Ascending aorta (tissue), 2 donors: ENCODE measurements around the gene TDRD9. TPM values are rescaled to one million over a fixed set of nuclear protein-coding genes. Genes with fewer than 3 reads are reported as not detected.

Experiments used
- DNase-seq, 2 donors: peaks; one replicate each; pipeline ENCODE4 v3.0.0-alpha.2; 2019; ENCODE audit warnings: low spot score in 2 of 2
- H3K27ac ChIP-seq, 2 donors: fragments of 200-600 bp; sonication (generic); one replicate each; pipeline ENCODE4 v1.5.1; 2016 to 2017; ENCODE audit warnings: mild to moderate bottlenecking in 1 of 2
- H3K27me3 ChIP-seq: fragments of 200-600 bp; sonication (generic); one replicate; pipeline ENCODE4 v1.5.1; 2017
- H3K36me3 ChIP-seq, 2 donors: fragments of 200-600 bp; sonication (generic); one replicate each; pipeline ENCODE4 v1.5.1; 2016
- H3K4me1 ChIP-seq, 2 donors: fragments of 200-600 bp; sonication (generic); one replicate each; pipeline ENCODE4 v1.5.1; 2016 to 2017; ENCODE audit warnings: mild to moderate bottlenecking in 1 of 2
- H3K4me3 ChIP-seq, 2 donors: fragments of 200-600 bp; sonication (generic); one replicate each; pipeline ENCODE4 v1.5.1; 2016 to 2017; ENCODE audit warnings: mild to moderate bottlenecking in 1 of 2
- H3K9me3 ChIP-seq, 2 donors: fragments of 200-600 bp; sonication (generic); one replicate each; pipeline ENCODE4 v1.5.1; 2016
- CTCF ChIP-seq, 3 experiments: fragments of 200-600 bp in 2 of 3; fragments of 450-650 bp in 1 of 3; sonication (generic) in 2 of 3; IDR thresholded peaks; one replicate each; pipeline ENCODE4 v1.5.1; 2016 to 2019; ENCODE audit warnings: antibody characterized with exemption in 3 of 3, mild to moderate bottlenecking in 1 of 3, moderate library complexity in 1 of 3
- intact Hi-C: fragments of 100-400 bp; cut with DNase I; formaldehyde crosslinking; loops from one replicate; pipeline ENCODE4 v1.15.1; 2023
- total RNA-seq: library from RNA; depleted of rRNA; stranded (reverse); fragments of >200 nt; gene quantifications from one replicate; pipeline ENCODE4 v1.1.0, GENCODE V29; 2016

The TDRD9 gene
- total RNA-seq, 1 donor from 2014 or later = 1.4 TPM

- Histone ChIP-seq H3K4me3 (no peak overlapping the region), H3K4me1 (no peaks in the 10 kb centered on the region), H3K27me3 (no peaks in the 10 kb centered on the region), H3K36me3 (no peaks in the 10 kb centered on the region), H3K9me3 (no peaks in the 10 kb centered on the region), H3K27ac (no peak overlapping the region)
- intact Hi-C loops = no loop called here
- DNase-seq = no peak
- no peak for TF ChIP-seq CTCF (IDR thresholded peaks at IDR 0.05)
Observed at GRCh38 chr14:104098272-104099095, 170.2 kb downstream of the TDRD9 start.

DNA sequence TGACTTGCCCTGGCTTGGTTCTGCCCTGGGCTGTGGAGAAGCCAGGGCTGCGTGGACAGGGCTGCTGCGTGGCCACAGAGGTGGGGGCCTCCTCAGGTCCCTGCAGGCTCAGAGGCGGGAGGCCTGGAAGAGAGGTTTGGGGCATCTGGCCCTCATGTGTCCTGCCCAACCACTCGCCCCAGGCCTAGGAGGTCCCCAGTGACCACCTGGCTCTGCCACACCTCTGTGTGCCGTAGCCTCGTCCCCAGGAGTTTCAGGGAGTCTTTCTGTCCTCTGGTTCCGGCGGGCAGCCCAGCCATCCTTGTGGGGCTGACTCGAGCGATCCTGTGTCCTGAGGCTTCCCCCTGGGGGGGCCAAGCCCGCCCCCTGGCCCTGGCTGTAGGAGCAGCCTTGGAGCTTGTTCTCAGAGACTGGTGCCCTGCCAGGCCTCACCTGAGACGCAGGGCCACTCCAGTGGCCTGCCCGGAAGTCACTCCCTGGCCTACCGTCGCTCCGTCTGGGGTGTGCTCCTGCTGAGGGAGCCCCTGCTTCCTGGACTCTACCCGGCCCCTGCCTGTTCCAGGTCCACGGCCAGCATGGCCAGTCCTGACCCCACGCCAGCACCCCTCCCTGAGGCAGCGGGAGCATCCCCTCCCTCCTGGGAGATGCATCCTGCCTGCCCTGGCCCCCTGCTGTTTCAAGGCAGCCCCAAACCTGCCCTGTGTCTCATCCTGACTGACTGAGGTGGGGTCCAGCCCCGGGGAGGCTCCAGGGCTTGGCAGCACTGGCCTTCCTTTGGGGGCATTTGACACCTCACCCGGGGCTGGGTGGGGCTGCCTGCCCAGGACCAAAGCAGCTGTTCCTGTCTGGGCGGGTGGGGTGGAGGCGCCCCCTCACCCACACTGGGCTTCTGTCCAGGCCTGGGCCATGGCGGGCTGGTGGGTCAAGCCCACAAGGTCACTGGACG lies 171.1 kb downstream of the TDRD9 start:
- H3K27ac ChIP-seq = no peak overlapping the region
- DNase-seq = no peak
- no peaks in the 10 kb centered on the region for H3K9me3 ChIP-seq
- no peak overlapping the region for H3K4me3 ChIP-seq
- H3K36me3 ChIP-seq = no peaks in the 10 kb centered on the region
- no peaks in the 10 kb centered on the region for H3K27me3 ChIP-seq
- intact Hi-C loops = no loop called here
- no peaks in the 10 kb centered on the region for H3K4me1 ChIP-seq
- TF ChIP-seq CTCF (IDR thresholded peaks at IDR 0.05) = no peak

DNA sequence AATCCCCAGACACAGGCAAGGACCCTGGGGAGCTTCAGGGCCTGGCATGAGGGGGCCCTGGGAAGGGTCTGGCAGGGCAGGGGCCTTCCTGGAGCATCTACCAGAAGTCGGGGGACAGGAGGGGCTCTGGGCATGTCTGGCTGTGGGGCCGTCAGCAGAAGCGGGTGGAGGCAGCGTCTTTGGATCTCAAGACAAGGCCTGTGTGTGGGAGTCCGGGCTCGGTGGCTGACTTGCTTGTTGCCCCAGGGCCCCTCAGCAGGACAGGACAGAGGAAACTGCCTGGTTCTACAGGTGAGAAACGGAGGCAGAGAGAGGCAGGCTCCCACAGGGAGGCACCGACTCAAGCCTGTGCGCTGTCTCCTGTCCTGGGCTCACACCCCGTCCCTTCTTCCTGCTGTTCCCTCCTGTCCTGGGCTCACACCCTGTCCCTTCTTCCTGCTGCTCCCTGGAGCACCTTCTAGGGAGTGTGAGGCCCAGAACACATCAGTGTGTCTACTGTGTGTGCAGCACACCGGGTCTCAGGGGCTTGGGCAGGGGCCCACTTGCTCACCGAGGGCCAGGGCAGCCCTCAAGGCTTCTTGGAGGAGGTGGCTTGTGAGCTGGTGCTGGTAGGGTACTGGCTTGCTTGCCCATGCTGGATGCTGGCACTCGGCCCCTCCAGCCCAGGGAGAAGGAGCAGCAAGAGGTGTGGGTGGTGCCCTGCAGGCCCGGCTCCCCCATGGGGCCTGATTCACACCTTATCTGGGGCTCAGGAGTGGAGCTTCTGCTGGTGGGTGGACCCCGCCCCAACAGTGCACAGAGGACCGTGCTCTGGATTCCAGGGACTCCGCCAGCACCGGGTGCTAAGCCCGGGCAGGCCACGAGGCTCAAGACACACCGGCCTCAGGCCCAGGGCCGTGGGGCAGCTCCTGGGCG lies 172.2 kb downstream of the TDRD9 start:
- no peak for DNase-seq
- H3K9me3 ChIP-seq = no peaks in the 10 kb centered on the region
- no peak overlapping the region for H3K27ac ChIP-seq
- no peak for TF ChIP-seq CTCF (IDR thresholded peaks at IDR 0.05)
- intact Hi-C loops = no loop called here
- H3K27me3 ChIP-seq = no peaks in the 10 kb centered on the region
- H3K4me1 ChIP-seq = no peaks in the 10 kb centered on the region
- no peaks in the 10 kb centered on the region for H3K36me3 ChIP-seq
- no peak overlapping the region for H3K4me3 ChIP-seq

DNA sequence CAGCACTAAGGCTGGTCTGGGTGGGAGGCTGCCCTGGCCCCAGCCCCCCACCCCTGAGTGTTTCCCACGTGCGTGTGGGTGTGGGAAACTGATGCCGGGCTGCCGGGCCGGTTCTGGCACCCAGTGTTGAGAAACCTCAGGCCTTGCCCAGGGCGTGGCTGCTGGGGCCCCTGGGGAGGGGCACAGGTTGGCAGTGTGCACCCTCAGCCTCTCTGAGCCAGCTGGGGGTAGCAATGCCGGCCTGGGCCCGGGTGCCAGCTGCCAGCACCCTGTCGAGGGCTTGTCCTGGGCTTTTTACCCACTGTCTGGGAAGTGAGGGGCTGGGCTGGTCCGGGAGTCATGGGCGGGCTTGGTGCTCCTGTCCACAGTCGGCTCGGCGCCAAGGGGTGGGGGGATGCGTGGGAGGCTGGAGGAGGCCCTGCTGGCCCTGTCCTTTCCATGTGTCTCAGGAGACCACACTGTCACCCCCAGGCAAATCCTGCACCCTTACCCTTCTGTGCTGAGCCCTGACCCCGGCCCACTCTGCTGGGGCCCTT lies 172.9 kb downstream of the TDRD9 start:
- Histone ChIP-seq H3K27ac (no peak overlapping the region), H3K9me3 (no peaks in the 10 kb centered on the region), H3K27me3 (no peaks in the 10 kb centered on the region), H3K36me3 (no peaks in the 10 kb centered on the region), H3K4me1 (no peaks in the 10 kb centered on the region), H3K4me3 (no peak overlapping the region)
- TF ChIP-seq CTCF (IDR thresholded peaks at IDR 0.05) = no peak
- no peak for DNase-seq
- intact Hi-C loops = no loop called here
